CD4-positive, alpha-beta T cell treated with Interleukin-6 at 100 ng/mL for 8 hours (primary cell): ENCODE data around the gene RNF149.
"Not testable (repeated sequence)": the region's sequence is repeated elsewhere in the genome, so short reads cannot be mapped to it uniquely, and the experiment has no call there.

Experiments used
- DNase-seq: peaks from one replicate; pipeline ENCODE4 v3.0.0-alpha.2; 2020; ENCODE audit warnings: mixed read lengths, low spot score

Gene RNF149

GRCh38 chr2:101308432-101309210, at the start of gene RNF149:
Gene RNF149 (minus strand): TSS chr2:101308701. CDS start chr2:101308588, 113 bp downstream.
- peak; percentile 91 for DNase-seq

- no peak for DNase-seq
Observed at GRCh38 chr2:101357376-101357775, 48.9 kb upstream of the RNF149 start.

DNA sequence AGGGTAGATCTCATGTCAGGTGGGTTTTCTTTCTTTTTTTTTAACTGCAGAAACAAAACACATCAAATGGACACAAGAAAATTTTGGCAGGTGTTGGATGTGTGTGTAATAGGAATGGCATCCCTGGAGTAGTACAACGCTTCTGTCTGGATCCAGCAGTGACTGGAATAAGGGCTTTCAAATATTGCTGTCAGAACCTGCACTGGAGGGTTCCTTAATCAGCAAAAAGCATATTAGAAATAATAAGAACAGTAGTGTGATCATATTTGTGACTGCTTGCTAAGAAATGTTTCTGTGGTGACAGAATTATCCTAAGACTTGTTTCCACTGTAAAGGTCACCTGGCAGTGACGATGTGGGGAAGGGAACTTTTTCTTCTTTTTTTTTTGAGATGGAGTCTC, 48.0 kb upstream of the RNF149 start:
- no peak for DNase-seq

GRCh38 chr2:101356055-101356454, 47.6 kb upstream of the RNF149 start:
- DNase-seq = no peak

- DNase-seq = no peak
Observed at GRCh38 chr2:101355401-101356054, 47.0 kb upstream of the RNF149 start.

DNA sequence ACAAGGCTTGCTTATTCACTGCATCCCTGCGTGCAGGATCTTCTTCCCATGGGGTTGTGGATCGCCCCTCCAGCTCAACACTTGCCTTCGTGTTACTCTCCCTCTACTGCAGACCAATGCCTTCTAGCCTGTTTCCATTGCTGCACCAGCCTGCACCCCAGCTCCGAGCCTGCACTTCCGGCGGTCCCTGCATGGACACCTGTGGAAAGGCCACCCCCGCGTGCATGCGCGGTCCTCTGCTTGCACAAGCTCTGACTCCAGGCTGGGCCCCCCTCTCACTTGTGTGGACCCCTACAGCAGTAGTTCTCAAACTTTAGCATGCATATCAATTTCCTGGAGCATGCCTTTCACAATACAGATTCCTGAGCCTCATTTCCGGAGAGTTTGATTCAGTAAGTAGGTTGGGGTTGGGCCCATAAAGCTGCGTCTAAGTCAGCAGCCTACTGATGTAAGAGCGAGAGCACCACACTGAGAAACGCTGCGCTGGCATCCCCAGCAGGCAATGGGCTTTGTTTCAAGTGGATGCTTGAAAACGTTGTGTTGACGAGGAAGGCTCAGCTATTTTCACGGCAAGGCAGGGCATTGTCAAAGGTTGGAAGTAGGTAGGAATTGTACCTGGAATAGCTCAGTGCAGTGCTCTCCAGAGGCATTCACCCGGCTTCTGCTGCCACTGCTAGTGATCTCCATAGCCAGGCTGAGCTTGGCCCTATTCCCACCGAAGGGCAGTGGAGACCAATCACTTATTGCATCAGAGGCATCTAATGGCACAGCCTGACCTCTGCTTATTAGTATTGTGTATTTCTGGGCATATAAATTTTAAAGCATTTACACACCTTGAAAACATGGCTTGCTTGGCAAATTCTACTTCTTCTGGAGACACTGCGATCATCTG, 46.2 kb upstream of the RNF149 start:
- no peak for DNase-seq

DNA sequence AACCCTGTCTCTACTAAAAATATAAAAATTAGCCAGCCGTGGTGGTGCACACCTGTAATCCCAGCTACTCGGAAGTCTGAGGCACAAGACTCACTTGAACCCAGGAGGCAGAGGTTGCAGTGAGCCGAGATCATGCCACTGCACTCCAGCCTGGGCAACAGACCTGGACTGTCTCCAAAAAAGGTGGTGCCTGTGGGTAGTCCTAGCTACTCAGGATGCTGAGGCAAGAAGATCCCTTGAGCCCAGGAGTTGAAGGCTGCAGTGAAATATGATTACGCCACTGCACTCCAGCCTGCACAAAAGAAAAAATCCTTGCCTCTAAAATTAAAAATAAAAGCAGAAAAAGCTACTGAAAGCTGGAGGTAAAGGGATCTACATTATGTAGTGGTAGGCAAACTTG, 44.1 kb upstream of the RNF149 start:
- not testable (repeated sequence) for DNase-seq

DNA sequence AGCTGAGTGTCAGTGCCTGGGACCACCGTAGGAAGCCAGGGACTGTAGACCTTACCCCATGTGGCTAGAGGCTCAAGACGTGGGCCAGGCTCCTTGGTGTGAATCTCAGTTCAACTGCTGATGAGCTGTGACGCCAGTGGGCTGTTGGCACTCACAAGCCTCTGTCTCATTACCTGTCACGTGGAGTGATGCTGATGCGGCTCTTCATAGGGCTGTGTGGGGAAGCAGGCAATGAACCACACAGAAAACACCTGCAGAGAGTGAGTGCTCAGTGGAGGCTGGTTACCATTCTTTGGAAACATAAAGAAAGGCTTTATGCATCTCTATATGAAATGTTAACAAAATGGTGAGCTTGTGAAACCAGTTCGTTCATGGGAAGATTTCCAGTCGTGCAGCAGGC, 42.7 kb upstream of the RNF149 start:
- DNase-seq = no peak

GRCh38 chr2:101349893-101350662, 41.6 kb upstream of the RNF149 start:
- peak; percentile 17 for DNase-seq

- no peak for DNase-seq
Observed at GRCh38 chr2:101348883-101349282, 40.4 kb upstream of the RNF149 start.

DNA sequence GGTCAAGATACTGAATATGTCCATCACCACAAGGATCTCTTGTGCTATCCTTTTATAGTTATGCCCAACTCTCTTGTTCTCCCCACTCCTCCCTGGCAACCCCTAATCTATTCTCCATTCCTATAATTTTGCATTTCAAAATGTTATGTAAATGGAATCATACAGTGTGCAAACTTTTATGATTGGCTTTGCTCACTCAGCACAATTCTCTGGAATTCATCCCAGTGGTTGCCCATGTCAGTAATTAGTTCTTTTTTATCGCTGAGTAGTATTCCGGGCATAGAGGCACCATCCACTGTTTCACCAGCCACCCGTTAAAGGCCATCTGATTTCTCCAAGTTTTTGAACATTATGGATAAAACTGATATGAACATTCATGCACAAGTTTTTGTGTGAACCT, 38.4 kb upstream of the RNF149 start:
- no peak for DNase-seq

GRCh38 chr2:101344137-101344536, 35.6 kb upstream of the RNF149 start:
- no peak for DNase-seq

DNA sequence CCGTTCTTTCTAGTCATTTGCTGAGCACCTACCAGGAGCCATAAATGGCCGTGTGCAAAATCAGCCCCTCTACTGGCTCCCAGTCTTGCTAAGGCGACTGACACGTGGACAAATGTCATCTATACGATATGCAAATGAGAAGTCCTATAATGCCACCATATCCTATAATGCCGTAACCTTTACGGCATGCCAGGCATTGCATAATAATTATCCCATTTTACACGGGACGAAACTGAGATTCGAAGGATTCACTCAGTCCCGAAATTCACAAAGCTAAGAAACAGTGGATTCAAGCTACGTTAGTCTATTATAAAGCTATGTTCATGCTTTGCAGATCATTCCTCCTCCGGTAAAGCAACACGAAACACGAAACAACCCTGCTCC, 34.1 kb upstream of the RNF149 start:
- DNase-seq = no peak

GRCh38 chr2:101341901-101342624, 33.6 kb upstream of the RNF149 start:
- peak; percentile 63 for DNase-seq

- peak; percentile 15 for DNase-seq
Observed at GRCh38 chr2:101341421-101341820, 32.9 kb upstream of the RNF149 start.

GRCh38 chr2:101340141-101340551, 31.6 kb upstream of the RNF149 start:
- no peak for DNase-seq

- no peak for DNase-seq
Observed at GRCh38 chr2:101339266-101339880, 30.9 kb upstream of the RNF149 start.

DNA sequence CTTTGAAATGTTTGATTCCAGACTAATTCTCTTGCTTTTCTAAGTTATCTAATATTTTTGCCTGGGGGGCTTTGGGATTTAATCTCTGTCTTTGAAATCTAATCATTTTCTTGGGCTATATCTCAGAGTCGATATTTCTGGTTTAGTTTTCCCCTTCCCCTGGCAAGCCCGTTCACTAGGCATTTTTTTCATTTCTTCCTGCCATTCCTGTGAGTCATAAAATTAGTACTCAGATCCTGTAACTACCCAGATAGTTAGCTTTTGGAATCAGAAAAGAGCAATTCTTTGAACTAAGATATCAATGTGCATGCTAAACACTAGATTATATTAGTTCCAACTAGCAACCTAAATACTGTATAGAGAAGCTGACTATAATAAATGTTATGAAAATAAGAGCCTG, 29.4 kb upstream of the RNF149 start:
- DNase-seq = no peak

- DNase-seq = peak; percentile 6
Observed at GRCh38 chr2:101332885-101333766, 24.6 kb upstream of the RNF149 start.

DNA sequence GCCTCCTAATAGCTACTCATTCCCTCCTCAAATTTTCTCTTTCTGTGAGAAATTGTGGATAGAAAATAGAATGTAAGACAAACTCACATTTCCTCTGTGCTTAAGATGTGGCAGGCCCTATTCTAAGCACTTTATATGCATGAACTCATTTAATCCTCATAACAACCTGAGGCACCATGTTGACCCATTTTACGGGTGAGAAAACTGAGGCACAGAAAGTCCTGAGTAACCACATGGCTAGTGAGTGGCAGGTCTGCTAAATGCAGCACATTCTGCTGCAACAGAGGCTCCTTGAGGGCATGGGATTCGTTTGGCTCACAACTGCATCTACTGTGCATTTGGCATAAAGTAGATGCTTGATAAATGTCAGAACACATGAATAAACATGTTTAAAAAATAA, 22.7 kb upstream of the RNF149 start:
- no peak for DNase-seq
